GM18867 (cell line): ENCODE data around the gene TSHZ2.
A peak's percentile ranks its signal among the peaks of the same experiment; 100 is the strongest.

Source experiments
- ATAC-seq: cut with Tn5 transposase; IDR thresholded peaks from one replicate; pipeline ENCODE4 v1.9.1; 2021; ENCODE audit warnings: mild to moderate bottlenecking, moderate library complexity; ENCODE audit not compliant: unreplicated experiment

The TSHZ2 gene

GRCh38 chr20:52994184-52994970, 22.2 kb downstream of the TSHZ2 start:
- no peak for ATAC-seq

DNA sequence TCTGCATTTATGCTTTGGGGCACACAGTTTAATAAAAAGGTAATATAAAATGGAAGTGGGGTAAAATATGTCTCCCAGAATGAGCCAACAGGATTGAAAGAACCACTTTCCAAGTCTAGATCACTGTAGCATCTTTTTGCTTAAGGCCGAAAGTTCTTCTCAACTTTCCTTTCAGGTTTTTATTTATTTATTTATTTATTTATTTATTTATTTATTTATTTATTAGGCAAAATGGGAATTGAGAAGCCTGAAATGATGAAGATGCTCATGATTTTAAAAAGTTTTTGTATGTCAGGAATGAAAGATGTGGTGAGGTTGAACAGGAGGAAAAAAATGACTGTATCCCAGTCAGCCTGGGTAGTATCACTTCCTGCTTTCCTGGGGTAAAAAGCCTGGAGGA, 24.0 kb downstream of the TSHZ2 start:
- no peak for ATAC-seq

GRCh38 chr20:52996658-52997057, 24.5 kb downstream of the TSHZ2 start:
- no peak for ATAC-seq

- no peak for ATAC-seq
These were observed 26.1 kb downstream of the TSHZ2 start for GRCh38 chr20:52998268-52998667.

DNA sequence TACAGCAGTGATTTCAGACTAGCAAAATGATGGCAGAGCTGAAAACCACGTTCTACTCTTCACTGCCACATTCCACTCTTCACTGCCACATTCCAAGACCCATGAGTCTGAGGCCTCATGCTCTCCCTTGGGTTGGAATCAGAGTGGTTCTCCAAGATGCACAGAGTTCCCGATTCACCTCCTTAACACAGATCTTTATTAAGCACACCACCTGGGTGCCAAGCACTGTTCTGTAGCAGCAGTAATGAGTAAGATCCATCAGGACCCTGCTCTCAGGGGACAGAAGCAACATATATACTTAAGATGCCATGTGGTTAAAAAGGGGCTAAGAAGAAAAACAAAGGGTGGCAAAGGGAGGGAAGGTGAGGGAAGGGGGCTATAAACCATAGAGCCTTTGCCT, 26.9 kb downstream of the TSHZ2 start:
- ATAC-seq = no peak

DNA sequence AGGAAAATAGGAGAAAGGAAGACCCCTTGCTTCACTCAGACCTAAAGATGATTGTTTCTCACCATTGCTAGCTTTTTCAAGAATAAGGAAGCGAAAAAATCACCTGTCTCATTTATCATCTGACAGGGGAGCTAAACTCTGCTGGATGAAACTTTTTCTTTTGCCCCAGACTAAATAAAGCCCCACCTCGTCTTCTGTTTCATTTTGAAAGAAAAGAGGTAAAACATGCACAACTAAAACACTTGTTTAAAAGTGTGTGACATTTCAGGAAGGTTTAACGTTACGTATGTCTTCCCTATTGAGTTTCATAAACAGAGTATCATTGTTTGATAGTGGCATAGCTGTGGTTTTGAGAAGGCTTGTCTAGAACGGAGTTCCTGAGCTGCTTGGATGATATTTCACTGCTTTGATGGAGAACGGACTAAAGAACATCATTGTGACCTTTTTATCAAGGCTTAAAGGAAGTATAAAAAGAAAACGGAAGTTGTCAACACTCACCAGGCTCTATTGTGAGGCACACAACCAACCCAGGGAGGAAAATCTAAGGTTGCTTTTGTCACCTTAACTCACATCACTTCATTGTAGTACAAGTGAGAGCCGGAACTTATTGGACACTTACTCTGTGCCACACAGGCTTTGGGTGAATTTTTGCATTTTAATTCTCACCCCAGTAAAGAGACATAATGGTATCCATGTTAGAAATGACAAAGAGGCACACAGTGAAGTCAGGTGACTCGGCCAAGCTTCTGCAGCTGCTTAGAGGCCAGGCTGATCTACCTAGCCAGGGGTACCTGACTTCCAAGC, 29.5 kb downstream of the TSHZ2 start:
- ATAC-seq = peak; percentile 74

- no peak for ATAC-seq
These were observed 30.6 kb downstream of the TSHZ2 start for GRCh38 chr20:53002786-53003185.

- no peak for ATAC-seq
These were observed 31.4 kb downstream of the TSHZ2 start for GRCh38 chr20:53003420-53004154.

DNA sequence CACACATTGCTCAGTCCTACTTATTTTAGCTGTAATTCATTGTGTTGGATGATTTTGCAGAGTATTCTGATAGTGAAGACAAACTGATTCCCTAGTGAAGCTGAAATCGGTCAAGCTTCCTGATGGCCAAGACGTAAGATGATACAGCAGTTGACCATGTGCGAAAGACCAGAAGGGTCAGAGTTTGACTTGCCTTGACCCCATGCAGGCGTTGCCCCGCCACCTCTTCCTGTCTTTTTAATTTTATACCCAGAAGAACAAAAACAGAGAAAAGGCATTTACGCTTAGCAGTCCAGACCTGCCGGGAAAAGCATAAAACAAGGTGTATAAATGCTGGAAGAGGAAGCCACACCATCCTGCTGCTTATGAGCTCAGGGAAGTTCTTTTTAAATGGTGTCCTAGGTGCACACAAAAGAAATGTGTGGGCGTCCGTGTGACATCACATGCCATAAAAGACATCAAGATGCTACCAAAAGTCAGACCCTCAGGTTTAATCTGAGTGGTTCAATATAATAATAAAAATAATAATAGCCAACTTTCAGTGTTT, 32.2 kb downstream of the TSHZ2 start:
- no peak for ATAC-seq

DNA sequence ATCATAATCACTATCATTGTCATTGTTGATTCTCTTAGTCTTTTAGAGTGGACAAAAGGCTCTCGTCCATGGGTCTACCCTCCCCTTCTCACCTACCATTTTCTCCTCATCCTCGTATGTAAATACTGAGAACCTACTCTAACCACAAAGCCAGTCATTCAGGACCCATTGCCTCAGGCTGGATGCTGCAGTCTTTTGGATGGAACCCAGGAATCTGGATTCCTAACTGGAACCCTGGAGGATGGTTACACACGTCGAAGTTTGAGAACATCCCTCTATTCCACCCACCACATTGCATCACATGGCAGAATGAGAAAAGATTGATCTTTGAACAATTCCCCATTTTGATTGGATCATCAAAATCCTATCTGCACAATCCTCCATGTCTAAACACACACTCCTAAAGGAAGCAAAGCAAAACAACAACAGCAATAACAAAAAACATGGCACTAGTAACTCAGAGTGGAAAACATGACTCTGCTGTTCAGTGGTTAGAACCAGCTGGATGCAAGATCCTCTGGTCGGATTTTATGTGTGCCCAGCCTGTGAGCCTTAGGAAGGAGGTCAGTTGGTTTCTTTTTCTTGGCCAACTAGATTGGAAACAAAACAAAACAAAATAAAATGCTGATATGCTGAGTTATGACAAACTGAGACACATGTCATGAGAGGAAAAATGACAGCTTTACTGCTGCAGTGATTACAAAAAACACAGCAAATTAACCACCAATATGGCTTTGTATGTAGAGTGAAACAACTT, 38.0 kb downstream of the TSHZ2 start:
- no peak for ATAC-seq

GRCh38 chr20:53011640-53012039, 39.5 kb downstream of the TSHZ2 start:
- no peak for ATAC-seq

- ATAC-seq = no peak
These were observed 41.0 kb downstream of the TSHZ2 start for GRCh38 chr20:53013183-53013582.

- no peak for ATAC-seq
These were observed 41.7 kb downstream of the TSHZ2 start for GRCh38 chr20:53013847-53014246.

DNA sequence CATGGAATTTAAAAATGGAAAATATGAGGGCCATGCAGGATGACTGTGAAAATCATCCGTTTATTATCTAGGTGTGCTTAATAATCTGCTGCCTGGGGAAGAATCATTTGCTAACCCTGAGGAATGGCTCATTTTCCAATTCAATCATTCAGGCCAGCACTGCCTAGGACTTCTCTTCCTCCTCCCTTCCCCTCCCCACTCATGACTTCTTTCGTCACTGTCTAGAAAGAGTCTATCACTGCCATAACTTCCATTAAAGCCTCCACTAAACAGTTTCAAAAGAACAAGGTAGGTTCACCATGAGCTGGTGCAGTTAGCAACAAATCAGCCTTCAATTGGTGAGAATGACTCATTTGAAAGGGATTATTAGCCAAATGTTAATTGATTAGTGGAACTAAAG, 43.9 kb downstream of the TSHZ2 start:
- ATAC-seq = no peak

GRCh38 chr20:53016534-53017042, 44.4 kb downstream of the TSHZ2 start:
- ATAC-seq = no peak

DNA sequence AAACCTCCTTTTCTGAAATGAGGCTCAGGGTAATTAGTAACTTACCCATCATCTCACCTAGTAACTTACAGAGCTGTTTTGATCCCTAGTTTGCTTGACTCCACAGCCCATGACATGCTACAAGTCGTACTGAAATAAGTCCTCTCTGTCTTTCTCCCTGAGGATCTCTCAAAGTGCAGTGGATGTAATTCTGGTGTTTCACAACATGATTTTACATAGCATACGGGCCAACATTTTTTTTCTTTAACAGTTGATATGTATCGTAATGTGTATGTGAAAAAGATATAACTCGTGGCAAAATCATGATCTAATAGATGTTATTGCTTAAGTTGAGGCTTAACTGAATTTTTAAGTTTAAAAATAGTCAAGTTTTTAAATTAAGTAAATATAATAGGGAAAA, 45.0 kb downstream of the TSHZ2 start:
- no peak for ATAC-seq

DNA sequence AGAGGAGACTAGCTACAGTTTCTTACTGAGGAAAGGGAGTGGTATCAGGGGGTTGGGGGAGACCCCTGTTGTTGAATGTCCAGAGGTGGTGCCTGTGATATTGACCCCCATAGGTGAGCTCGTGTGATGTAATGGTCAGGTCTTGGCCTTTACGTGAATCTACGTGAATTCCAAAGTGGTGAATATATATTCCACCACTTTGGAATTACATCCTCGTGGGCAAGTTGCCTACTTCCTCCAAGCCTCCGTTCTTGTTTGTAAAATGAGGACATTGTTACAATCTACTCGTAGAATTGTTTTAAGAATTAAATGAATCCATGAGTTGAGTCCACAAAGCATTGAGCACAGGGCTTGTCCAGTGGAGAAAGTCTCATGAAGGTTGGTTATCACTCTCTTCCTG, 47.3 kb downstream of the TSHZ2 start:
- no peak for ATAC-seq

DNA sequence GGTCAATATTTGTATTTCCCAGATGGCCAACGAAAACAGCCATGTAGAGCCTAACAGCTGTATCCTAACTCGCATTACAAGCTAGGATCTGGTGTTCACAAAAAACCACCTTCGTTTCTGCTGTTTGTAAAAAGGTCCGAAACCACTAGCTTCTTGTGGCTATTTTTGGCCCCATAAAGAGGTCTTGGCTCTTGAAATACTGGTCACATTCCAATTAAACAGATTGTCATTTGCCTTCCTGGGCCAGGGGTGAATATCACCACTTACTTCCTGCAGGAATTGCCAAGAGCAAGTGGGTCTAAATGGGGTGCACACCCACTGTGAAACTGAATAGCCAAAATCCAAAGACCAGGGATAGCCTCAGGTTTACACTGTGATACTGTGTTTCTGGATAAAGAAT, 48.2 kb downstream of the TSHZ2 start:
- ATAC-seq = no peak

- ATAC-seq = no peak
These were observed 48.7 kb downstream of the TSHZ2 start for GRCh38 chr20:53020834-53021233.

DNA sequence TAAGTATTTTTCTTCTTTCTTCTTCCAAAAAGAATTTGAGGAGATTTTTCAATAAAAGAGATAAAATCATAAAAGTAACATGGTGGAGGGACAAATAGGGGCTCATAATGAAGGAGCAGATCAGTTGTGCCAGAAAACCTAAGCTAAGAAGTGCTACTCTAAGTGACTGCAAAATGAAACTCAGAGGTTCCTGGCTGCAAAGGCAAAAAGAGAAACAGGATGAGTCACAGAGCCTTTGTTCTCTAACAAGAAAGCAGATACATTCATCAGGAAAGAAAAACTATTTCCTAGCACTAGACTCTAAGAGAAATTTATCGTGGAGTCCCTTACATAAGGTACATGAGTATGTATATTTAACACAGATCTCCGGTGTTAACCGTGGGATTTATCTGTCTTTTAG, 49.8 kb downstream of the TSHZ2 start:
- ATAC-seq = no peak
